Central memory CD8-positive, alpha-beta T cell (primary cell): Measurements from ENCODE around the gene CCDC43.
"Not testable (repeated sequence)": the region's sequence is repeated elsewhere in the genome, so short reads cannot be mapped to it uniquely, and the experiment has no call there.

Experiments used
- ATAC-seq: fragments of 150-1000 bp; cut with Tn5 transposase; replicated peaks from 2 replicates; pipeline ENCODE4 v1.10.0; 2022; ENCODE audit warnings: mild to moderate bottlenecking, moderate FRiP score, moderate number of reproducible peaks; ENCODE audit not compliant: poor library complexity, severe bottlenecking; ENCODE audit errors: extremely low read depth
- DNase-seq, 2 donors: peaks; one replicate each; pipeline ENCODE4 v3.0.0; 2021; ENCODE audit warnings: low spot score in 2 of 2
- H3K27ac Mint-ChIP-seq: one replicate; pipeline ENCODE4 v1.8.0; 2022; ENCODE audit warnings: low read depth, mild to moderate bottlenecking, moderate library complexity, mixed read lengths
- H3K27me3 Mint-ChIP-seq: one replicate; pipeline ENCODE4 v1.8.0; 2022; ENCODE audit warnings: mixed read lengths
- H3K36me3 Mint-ChIP-seq: one replicate; pipeline ENCODE4 v1.8.0; 2022; ENCODE audit warnings: mild to moderate bottlenecking, moderate library complexity, mixed read lengths; ENCODE audit not compliant: insufficient read depth
- H3K4me1 Mint-ChIP-seq: one replicate; pipeline ENCODE4 v1.8.0; 2022; ENCODE audit warnings: mixed read lengths
- H3K4me3 Mint-ChIP-seq: one replicate; pipeline ENCODE4 v1.8.0; 2022; ENCODE audit warnings: mild to moderate bottlenecking, moderate library complexity, mixed read lengths
- H3K9me3 Mint-ChIP-seq: one replicate; pipeline ENCODE4 v1.8.0; 2022; ENCODE audit warnings: mixed read lengths

CCDC43 gene, protein sequence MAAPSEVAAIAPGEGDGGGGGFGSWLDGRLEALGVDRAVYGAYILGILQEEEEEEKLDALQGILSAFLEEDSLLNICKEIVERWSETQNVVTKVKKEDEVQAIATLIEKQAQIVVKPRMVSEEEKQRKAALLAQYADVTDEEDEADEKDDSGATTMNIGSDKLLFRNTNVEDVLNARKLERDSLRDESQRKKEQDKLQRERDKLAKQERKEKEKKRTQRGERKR

DNA sequence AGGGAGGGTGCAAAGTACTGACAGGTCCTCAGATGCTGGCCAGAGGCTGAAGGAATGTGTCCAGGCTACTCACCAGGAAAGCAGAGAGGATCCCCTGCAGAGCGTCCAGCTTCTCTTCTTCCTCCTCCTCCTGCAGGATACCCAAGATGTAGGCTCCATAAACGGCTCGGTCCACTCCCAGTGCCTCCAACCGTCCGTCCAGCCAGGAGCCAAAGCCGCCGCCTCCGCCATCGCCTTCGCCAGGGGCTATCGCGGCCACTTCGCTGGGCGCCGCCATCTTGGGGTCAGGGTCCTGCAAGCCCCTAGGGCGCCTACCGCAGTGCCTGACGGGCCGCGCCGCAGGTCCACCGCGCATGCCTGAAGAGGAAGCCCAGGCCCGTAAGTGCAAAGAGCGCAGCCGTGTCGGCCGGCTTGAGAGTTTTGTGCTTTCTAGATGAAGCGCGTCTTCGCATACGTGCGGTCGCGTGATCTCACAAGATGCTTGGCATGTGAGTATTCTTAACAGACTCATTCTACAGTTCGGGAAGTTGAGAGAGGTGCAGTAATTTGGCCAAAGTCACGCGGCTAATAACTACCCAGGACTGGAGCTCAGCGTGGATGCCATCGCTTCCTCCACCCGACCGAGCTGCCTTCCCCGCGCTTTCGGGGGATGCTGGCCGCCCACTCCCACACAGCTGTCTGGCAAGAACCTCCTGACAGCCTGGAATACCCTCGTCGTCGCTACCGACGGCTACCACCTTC, at the start of gene CCDC43:
TSS of gene CCDC43 (minus strand) at position 300 of the 741 bp plus-strand sequence. CDS start at position 277, 23 bp downstream.
- ATAC-seq: peak; percentile 98
- Mint-ChIP-seq H3K27me3 (no peaks in the 10 kb centered on the region), H3K4me1 (peaks cover 24% of the 10 kb centered on the region), H3K27ac (peak within 1 kb of the TSS; percentile 96), H3K36me3 (peaks cover 11% of the 10 kb centered on the region), H3K9me3 (no peaks in the 10 kb centered on the region), H3K4me3 (peak within 1 kb of the TSS; percentile 99)
- DNase-seq: peak; percentile 88 to 89

DNA sequence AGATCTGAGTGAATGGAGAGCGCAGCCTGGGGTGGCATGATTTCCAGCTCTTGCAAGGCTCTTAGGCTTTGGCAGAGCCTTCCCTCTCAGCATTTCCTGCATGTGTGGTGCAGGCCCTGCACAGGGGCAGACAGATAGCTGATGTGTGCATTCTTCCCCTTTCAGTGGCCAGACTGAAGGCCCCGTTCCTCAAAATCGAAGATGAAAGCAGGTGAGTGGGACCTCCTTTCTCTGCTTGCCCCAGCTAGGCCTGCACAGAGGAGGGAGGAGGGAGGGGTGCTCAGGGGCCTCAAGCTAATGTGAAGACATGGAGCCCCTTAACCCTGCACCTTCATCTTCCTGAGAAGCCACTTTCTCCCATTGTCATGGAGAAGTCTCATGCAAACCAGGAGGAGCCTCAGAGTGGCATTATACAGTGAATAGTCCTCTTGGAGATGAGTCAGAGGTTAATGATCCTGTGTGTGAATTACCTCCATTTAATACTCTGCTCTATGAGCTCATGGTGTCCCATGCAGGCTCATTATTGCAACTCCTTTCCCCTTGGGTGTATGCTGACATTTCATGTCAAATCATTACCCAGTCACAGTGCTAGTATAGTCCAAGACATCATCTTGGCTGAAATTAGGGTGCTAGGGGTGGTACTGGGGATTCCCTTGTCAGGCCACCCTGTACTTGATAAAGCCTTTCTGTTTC, 48.8 kb upstream of the CCDC43 start:
- no peaks in the 10 kb centered on the region for H3K9me3 Mint-ChIP-seq
- no peaks in the 10 kb centered on the region for H3K4me1 Mint-ChIP-seq
- H3K36me3 Mint-ChIP-seq: peaks cover 4% of the 10 kb centered on the region
- H3K27me3 Mint-ChIP-seq: no peaks in the 10 kb centered on the region
- no peak overlapping the region for H3K4me3 Mint-ChIP-seq
- ATAC-seq (no peak), DNase-seq (no peak)
- no peak overlapping the region for H3K27ac Mint-ChIP-seq

DNA sequence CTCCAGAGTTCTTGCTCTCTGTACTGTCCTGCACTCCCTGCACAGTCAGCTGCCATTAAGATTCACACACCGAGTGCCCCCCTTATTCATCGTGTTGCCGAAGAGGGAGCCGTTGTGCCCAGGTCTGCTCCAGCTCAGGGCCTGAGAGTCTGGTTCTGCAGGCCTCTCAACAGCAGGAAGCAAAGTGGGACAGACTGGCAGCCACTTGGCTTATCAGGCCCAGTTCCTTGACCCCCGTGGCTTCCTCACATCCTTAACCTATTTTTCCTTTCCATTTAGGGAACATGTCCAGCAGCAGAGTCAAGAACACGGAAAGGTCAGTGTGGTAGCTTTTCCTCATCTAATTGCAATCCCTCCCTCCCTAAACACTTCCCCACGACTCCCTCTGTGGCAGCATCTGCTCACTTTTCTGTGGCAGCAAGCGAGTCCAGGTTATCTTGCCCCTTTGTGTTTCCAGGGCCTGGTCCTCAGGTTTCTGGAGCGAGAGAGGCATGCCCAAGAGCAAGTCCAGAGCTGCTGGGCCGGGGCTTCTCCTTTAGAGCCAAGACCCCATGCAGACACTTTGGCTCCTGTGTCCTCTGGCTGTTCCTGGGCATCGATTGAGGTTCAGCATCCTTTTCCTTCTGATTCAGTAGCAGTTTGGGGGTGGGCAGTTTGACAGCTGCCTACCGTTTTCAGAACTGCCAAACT, 47.1 kb upstream of the CCDC43 start:
- peaks cover 2% of the 10 kb centered on the region for H3K36me3 Mint-ChIP-seq
- no peaks in the 10 kb centered on the region for H3K27me3 Mint-ChIP-seq
- no peak for ATAC-seq

DNA sequence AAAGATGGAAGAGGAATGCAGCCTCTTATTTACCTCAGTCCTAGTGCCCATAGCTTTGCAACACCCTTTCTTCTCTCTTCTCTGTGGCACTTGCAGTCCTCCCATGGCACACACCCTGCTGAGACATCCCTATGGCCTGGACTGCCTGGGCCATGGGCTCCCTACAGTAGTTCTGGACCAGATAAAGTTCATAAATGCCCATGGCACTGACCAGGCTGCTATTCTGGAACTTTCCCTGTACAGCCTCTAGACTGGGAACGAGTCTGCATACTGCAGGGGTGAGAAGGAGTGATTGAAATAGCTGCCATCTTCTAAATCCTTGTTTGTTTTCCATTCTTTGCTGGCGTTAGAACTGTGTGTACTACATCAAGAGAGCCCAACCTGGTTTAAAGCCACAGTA, 44.7 kb upstream of the CCDC43 start:
- H3K4me3 Mint-ChIP-seq: no peak overlapping the region
- ATAC-seq: no peak
- no peak for DNase-seq
- H3K4me1 Mint-ChIP-seq: no peaks in the 10 kb centered on the region
- H3K27ac Mint-ChIP-seq: peak overlapping the region; percentile 36
- peaks cover 5% of the 10 kb centered on the region for H3K36me3 Mint-ChIP-seq
- H3K9me3 Mint-ChIP-seq: no peaks in the 10 kb centered on the region
- no peaks in the 10 kb centered on the region for H3K27me3 Mint-ChIP-seq

More for the DNA sequence above, 47.1 kb upstream of the CCDC43 start:
- no peak overlapping the region for H3K4me3 Mint-ChIP-seq
- no peaks in the 10 kb centered on the region for H3K9me3 Mint-ChIP-seq
- H3K4me1 Mint-ChIP-seq: no peaks in the 10 kb centered on the region
- no peak for DNase-seq
- no peak overlapping the region for H3K27ac Mint-ChIP-seq

DNA sequence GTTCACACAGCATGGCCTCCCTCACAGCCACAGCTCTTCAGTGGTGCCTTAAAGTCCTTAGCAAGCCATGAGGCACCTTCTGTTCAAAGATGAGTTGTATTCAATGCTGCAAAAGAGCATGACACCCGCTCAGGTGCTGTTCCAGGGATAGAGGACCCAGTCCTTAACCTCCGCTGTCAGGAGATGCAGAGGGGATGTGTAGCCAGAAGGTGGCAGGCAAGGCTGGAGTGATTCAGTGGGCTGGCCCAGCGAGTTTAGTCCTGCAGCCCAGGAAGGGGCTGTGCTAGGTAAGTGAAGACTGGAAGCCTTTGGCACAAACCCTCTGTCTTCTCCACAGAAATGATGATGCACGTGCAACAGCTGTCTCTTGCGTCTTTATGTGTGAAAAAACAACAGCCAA, 44.2 kb upstream of the CCDC43 start:
- H3K27ac Mint-ChIP-seq: peak overlapping the region; percentile 36
- H3K9me3 Mint-ChIP-seq: no peaks in the 10 kb centered on the region
- ATAC-seq: no peak
- H3K27me3 Mint-ChIP-seq: no peaks in the 10 kb centered on the region
- DNase-seq: no peak
- no peak overlapping the region for H3K4me3 Mint-ChIP-seq
- peaks cover 6% of the 10 kb centered on the region for H3K36me3 Mint-ChIP-seq
- no peaks in the 10 kb centered on the region for H3K4me1 Mint-ChIP-seq

DNA sequence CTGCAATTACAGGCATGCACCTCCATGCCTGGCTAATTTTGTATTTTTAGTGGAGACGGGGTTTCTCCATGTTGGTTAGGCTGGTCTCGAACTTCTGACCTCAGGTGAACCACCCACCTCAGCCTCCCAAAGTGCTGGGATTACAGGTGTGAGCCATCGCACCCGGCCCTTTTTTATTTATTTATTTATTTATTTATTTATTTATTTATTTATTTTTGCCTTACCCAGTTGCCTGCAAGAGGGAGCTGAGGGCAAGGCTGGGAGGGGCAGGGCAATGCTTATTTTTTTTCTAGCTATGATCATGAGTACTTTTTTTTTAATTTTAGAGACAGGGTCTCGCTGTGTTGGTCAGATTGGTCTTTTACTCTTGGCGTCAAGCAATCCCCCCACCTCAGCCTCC, 36.5 kb upstream of the CCDC43 start:
- DNase-seq, H3K27me3 Mint-ChIP-seq, H3K4me1 Mint-ChIP-seq, H3K36me3 Mint-ChIP-seq, ATAC-seq, H3K27ac Mint-ChIP-seq, H3K4me3 Mint-ChIP-seq, H3K9me3 Mint-ChIP-seq: not testable (repeated sequence)

DNA sequence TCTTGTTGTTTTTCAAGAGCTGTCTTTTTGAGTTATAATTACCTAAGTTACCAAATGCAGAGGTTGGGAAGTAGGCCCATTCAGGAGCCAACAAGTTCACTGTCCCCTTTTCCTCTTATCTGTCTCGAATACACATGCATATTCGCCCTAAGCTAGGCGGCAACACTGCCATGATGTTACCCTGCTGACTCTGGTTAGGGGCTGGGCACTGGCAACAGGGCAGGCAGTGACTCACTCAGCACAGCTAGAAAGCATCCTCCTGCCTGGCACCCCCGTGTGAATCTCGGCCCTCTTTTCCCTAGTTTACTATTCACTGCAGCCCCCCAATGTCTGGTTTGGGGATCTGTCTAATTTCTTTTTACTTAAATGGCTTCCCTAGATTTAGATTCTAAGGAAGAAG, 32.7 kb upstream of the CCDC43 start:
- H3K27ac Mint-ChIP-seq: no peak overlapping the region
- no peaks in the 10 kb centered on the region for H3K9me3 Mint-ChIP-seq
- no peaks in the 10 kb centered on the region for H3K4me1 Mint-ChIP-seq
- ATAC-seq (no peak), DNase-seq (no peak)
- H3K36me3 Mint-ChIP-seq: peaks cover 5% of the 10 kb centered on the region
- no peaks in the 10 kb centered on the region for H3K27me3 Mint-ChIP-seq
- H3K4me3 Mint-ChIP-seq: no peak overlapping the region

DNA sequence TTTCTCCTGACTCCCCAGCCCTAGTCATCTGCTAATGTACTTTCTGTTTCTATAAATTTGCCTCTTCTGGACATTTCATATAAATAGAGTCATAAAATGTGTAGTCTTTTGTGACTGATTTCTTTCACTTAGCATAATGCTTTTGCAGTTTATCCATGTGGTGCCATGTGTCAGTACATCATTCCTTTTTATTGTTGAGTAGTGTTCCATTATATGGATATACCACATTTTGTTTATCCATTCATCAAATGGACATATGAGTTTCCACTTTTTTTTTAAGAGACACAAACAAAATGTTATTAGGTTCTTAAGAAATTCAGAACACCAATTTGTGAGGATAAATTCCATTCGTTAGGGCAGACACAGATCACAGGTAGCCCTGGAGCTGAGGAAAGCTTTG, 29.9 kb upstream of the CCDC43 start:
- H3K9me3 Mint-ChIP-seq: no peaks in the 10 kb centered on the region
- H3K4me1 Mint-ChIP-seq: no peaks in the 10 kb centered on the region
- peaks cover 4% of the 10 kb centered on the region for H3K36me3 Mint-ChIP-seq
- H3K27me3 Mint-ChIP-seq: no peaks in the 10 kb centered on the region
- no peak for ATAC-seq
- H3K4me3 Mint-ChIP-seq: no peak overlapping the region
- DNase-seq: no peak
- no peak overlapping the region for H3K27ac Mint-ChIP-seq

DNA sequence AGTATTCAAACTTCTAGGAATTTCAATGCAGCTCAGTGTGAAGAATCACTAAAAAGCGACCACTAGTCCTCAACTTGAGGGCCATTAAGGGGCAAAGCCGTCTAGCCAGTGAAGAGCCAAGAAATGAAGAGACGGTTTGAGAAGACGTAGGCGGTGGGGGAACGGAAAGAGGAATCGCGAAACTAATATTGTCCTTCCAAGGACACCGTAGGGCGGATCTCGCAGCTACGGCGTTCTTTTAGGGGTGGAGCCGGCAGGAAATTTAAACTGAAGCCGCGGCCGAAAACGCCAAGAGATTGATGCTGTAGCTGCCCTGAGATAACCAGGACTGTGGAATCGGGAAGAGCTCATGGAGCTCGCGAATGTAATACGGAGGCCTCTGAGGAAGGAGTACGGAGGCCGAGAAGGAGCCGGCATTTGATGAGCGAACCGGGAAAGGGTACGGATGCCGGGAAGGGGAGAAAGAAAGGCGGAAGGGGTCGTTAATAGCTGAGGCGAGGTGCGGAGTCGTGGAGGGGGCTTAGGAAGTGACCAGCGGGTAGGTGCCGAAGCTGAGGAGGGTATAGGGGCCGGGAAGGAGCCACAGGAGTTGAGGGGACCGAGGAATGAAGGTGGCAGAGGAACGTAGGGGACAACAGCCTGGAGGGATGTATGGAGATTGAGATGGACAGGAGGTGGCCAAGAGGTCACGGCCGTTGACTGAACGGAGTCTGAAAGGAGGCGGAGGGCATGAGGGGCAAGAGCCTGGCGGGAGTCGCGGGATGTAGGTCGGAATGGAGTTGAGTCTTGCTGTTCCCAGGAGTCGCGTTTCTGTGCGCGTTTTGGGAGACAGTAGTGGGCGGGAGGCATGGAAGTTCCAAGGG, 19.1 kb upstream of the CCDC43 start, which contains the start of gene DBF4B:
TSS of gene DBF4B (plus strand) at position 265 of the 863 bp plus-strand sequence. CDS start at position 421, 156 bp downstream.
- no peak within 1 kb of the TSS for H3K4me3 Mint-ChIP-seq
- H3K9me3 Mint-ChIP-seq: no peaks in the 10 kb centered on the region
- H3K27me3 Mint-ChIP-seq: no peaks in the 10 kb centered on the region
- H3K4me1 Mint-ChIP-seq: no peaks in the 10 kb centered on the region
- DNase-seq (peak; percentile 58 to 80), ATAC-seq (no peak)
- no peaks in the 10 kb centered on the region for H3K36me3 Mint-ChIP-seq
- no peak within 1 kb of the TSS for H3K27ac Mint-ChIP-seq

DNA sequence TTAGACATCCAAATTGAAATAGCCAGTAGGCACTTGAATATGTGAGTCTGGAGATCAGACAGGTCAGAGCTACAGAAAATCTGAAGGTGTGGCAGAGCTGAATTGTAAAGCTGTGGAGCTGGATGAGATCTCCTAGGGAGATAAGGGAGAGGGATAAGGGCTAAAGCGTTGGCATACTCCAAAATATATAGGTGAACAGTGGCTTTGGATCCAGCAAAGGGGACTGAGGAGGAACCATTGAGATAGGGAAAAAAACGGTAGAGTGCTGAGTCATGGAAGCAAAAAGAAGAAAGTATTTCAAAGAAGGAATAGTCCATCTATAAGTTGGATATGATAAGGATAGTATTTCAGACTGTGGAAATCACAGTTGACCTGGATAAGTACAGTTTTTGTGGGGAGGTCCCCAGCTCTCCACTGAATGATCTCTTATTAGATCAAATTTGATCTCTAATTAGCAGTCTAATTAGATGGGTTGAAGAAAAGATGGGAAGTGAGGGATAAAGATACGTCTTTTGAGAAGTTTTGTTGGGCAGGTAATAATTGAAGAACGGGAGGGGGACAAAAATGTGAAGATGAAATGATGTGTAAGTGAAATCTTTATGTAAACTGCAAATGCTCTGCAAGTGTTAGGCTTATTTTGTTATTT, 18.3 kb upstream of the CCDC43 start:
- ATAC-seq (no peak), DNase-seq (no peak)
- Mint-ChIP-seq H3K4me3 (no peak overlapping the region), H3K9me3 (no peaks in the 10 kb centered on the region), H3K27me3 (no peaks in the 10 kb centered on the region), H3K27ac (no peak overlapping the region), H3K4me1 (no peaks in the 10 kb centered on the region), H3K36me3 (no peaks in the 10 kb centered on the region)

DNA sequence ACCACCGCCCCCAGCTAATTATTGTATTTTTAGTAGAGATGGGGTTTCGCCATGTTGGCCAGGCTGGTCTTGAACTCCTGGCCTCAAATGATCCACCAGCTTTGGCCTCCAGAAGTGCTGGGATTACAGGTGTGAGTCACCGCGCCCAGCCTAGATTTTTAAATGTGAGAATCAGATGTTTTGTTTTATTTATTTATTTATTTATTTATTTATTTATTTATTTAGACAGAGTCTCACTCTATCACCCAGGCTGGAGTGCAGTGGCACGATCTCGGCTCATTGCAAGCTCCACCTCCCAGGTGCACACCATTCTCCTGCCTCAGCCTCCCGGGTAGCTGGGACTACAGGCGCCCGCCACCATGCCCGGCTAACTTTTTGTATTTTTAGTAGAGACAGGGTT, 10.7 kb upstream of the CCDC43 start:
- H3K27ac Mint-ChIP-seq, DNase-seq, H3K4me3 Mint-ChIP-seq, H3K9me3 Mint-ChIP-seq, H3K36me3 Mint-ChIP-seq, H3K27me3 Mint-ChIP-seq, H3K4me1 Mint-ChIP-seq, ATAC-seq: not testable (repeated sequence)
